NOMO-1 treated with dmso at 0.1 percent for 144 hours (cell line): Measurements from ENCODE around the gene ACADSB.

Experiments used
- DNase-seq: peaks from one replicate; lab custom pipeline; 2025; ENCODE audit not compliant: unreplicated experiment; lab: John Stamatoyannopoulos, UW

ACADSB gene

DNA sequence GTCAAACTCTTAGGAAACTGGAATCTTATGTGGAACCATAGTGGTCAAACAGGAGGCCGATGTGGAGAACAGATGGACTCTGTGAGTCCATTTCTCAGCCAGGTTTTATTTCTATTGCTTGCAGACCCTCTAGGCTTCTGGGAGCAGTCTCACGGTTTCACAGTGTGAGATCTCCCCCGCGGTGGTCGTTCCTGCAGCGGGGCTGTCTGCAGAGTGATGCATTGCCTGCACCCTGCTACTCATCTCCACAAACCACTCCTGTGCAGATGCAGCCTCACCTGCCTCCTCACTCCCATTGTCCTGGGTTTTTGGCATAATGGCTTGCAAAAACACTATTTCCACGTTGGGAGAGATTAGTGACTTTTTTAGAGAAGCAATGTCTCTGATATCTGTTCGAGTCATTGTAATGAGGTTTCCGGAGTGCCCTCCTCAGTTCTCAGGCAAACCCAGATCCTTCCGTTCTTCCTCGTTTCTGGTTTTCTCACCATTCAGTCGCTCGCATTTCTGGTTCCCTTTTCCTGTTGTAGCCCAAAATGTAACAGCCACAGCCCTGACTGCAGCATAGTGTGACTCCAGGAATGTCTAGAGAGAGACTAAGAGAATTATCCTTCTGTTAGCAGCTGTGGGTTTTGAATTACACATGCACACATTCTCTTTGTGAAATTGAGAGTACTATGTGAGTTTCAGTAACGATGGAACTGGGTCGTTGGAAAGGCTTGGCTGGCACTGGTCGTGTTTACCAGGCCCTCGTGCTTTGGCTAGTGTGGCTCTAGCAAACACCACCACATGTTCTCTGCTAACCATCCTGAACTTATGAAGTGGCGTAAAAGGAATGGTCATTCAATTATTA, 30.2 kb downstream of the ACADSB start:
- no peak for DNase-seq

DNA sequence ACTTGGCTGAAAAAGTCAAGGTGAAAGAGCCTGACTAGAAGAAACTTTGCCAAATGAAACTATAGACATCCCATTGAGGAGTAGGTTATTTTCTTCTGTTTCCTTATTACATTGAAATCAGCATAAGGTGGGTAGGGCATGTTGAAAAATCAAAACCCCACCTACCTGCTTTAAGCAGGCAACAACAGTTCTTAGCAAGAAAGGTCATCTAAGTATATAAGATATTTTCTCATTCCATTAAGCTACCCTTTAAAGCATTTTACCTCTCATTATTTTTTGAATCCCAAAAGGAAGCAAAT, 30.8 kb downstream of the ACADSB start:
- DNase-seq = no peak

DNA sequence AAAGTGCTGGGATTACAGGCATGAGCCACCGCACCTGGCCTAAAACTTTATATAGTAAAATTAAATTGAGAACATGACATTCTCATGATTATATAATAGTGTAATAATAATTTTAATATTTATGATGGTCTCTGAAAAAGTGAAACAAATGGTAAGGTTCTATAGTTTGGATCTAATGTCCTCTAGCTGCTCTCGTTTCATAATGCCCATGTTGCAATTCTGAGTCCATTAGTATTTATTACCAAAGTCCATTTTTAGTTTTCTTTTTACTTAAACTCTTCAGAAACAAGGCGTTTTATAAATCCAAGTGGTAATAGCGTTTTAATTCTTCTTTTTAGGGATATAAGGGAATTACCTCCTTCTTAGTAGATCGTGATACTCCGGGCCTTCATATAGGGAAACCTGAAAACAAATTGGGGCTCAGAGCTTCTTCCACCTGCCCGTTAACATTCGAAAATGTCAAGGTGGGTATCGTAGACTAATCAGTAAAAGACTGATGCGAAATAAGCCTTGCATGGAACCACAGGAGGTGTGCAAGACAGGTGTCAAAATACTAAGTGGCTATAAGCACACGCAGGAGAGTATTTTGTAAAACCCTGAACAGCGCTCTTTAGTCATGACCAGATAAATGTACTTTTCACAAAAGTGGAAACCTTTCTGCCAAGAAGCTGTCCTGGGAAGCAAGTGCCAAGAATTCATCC, 34.1 kb downstream of the ACADSB start:
- no peak for DNase-seq

DNA sequence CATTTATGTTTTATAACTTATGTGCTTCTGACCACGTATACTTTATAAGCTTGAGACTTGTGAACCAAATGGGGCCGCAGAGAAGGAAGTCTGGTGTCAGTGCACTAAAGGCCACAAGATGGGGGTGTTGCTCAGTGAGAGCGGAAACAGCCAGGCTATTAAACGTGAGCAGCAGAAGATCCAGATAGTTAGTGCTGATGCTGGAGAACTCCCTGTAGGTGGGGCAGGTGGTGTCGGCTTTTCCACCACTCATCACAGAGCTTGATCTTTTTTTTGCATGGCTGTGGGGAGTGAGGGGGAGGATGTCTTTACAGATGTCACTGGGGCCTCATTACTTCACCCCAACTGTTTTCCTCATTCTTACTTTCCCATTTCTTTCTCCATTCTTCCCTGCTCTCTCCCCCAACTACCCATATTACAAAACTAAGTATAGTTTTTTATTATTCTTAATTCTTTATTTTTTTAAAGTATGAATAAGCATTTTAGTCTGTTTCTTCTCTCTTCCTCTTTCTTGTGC, 34.7 kb downstream of the ACADSB start:
- DNase-seq = peak; percentile 57

DNA sequence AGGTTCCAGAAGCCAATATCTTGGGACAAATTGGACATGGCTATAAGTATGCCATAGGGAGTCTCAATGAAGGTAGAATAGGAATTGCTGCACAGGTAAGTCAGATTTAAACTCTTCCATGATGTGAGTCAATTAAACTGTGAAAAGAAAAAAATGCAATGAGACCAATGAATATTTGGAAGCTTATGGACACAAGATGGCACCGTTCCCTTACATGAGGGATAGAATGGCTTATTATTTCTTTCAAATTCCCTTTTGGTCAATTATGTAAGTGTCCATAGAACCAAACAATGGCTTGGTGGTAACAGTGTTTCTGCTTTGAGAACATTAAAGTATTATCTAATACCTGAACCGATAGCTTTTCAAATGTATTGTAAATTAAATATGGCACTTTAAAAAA, 35.6 kb downstream of the ACADSB start:
- no peak for DNase-seq

DNA sequence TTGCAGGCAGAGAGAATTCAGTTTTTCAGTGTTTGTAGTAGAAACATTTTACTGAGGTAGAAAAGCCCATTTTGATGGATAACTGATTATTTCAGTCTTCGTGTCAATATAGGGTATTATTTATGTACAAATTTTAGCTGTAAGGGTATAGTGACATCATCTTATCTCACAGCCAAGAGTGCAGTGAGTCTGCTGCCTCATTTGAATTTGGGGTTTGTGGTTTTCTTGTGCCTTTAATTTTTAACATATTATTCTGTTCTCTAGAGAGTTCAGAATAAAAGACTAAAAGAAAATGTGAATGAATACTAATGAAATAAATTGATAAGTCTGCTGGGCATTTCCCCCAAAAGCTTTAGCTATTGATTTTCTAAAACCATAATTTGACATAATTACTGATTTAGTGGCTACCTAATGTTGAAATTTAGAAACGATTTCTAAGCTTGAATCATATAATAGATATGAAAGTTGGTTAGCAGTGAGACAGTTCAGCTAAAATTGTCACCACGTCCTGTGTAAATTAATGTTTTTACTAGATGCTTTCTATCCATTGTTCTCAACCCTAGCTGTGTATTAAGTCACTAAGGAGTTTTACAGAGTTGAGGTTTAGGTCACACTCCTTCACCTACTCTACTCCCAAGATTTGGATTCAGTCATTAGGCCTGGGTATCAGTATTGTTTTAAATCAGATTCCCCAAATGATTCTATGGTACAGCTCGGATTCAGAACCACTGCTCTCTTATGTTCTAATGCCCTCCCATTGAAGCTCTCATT, 37.3 kb downstream of the ACADSB start:
- DNase-seq = no peak

DNA sequence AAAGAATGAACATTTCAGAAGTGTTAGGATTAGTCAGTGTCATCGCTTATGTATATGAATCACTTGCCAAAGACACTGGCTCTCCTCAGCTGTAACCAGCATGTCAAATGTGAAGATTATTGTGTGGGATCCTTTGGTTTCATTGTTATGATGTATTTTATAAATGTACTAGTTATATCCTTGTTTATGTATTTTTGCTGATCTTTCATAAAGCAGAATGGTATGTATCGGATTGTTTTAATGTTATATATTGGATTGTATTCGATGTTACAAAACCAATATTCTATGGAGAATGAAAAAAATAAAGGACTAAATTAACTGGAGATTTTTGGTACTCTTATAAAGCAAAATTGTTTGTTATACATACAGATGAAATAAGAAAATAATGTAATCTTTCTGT, 49.2 kb downstream of the ACADSB start:
- DNase-seq = no peak

DNA sequence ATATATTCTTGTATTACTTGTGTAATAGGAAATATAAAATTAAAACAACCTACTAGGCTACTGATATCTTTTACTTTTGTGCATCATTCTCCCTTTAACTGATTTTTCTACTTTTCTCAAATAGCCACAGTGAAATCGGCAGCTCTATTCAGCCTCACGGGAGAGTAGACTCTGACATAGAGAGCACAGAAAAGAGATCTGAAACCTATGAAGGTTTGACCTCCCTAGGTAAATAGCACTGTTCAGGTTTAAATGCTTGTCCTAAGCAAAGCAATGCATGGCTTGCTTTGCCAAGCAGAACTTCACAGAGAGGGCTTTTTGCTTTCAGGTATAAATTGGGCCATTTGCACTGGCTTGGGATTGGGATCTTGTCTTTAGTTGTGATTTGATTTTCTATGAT, 53.1 kb downstream of the ACADSB start:
- DNase-seq = no peak

DNA sequence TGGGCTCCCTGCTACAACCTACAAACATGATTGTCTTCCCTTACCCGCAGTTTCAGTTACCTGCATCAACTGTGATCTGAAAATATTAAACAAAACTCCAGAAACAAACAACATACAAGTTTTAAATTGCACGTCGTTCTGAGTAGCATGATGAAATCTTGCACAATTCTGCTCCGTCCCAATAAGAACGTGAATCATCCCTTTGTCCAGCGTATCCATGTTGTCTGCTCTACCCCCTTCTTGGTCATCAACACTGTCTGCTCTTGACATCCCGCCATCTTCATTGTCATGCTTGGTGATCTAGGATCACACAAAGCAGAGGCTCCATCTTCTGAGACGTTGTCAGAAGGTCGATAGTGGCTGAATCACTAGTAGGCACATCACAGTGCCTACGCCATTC, 53.9 kb downstream of the ACADSB start:
- no peak for DNase-seq

DNA sequence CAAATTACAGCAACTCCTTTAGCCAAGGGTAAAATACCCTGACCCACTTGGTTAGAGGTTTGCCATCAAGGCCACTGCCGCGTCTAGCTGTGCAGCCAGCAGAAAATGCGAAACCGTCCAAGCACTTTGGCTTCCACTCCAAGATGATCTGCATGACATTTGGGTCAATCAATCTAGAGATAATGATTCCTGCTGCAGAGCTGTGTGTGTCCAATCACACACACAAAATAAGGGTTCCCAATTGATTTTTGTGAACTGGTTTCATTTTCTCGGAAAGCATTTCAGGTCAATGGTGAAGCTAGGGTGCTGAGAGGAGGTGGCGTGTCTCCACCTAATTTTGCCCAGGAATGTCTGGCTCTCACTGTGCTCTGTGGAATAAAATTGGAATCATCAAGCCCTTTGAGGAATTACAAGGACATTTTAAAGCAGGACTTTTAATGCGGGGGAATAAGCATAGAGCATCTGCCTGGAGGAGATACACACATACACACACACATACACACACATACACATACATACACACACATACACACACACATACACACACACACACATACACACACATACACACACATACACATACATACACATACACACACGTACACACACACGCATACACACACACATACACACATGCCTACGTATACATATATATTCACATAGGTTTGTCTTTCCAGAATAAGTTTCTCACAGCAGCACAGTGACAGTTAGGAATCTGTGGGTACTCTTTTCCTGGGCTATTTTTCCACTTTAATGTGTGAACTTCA, 59.5 kb downstream of the ACADSB start:
- DNase-seq = no peak

DNA sequence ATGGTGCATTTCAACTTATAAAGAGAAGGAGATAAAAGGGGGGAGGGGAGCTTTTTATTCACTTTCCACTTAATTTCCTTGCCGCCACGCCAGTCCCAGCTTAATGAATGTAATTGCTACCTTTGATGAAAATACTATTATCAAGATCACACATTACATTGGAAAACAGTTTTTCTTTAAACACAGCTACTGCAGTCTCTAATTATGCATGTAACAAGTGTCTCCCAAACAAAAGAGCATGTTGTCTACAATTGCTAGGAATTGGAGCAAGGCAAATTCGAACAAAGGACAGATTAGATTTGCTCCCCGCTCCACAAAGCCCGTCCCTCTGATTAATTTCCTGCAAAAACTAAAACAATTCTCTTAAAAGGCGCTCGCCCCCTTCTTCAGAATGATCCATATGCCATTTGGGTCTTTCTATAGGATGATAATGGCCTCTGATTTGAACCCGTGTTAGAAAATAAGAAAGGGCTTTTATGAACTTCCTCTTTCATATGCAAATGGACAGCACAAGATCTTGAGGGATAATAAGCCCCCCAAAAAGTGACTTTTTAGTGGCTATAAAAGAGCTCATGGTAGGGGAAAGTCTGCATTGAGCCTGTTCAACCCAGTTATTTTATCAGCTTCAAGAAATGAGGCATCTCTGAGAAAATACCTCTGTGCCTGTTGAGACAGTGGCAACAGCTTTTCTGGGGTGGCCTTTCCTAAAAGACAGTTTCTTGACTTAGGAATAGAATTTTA, 60.6 kb downstream of the ACADSB start:
- DNase-seq = no peak

DNA sequence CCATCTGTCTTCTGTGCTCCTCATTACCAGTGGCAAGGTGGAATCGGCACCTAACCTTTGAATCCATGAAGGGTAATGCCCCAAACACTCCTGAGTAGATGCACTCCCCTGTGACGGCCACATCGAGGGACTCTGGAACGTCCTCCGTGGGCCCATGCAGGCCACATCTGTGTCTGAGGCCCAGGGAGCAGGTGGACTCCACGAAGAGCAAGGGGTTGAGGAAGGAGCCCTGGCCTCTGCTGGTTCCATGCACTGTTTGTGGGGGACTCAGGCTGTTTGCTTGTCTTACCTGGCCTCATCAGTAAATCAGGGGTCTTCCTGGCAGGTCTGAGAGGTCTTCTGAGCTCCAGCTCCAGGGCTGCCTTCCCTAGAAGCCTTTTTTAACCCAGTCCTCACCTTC, 64.4 kb downstream of the ACADSB start:
- no peak for DNase-seq

DNA sequence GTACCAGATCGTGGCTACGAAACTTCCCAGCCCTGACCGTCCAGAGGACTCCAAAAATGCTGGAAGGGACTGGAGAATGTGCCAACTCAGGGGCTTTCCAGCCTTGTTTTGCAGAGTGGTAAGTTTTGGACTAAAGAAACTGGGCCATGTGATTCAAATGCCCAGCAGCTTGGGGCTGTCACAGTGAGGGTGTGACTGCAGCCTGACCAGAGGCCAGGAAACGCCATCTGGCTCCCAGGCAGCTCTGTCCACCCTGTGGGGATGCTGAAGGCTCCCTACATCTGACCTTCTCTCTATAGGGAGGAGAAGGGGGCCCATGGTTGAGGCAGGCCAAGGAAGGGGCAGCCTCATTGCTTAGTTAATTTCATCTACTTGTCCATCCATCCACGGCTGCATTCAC, 65.4 kb downstream of the ACADSB start:
- DNase-seq = no peak

DNA sequence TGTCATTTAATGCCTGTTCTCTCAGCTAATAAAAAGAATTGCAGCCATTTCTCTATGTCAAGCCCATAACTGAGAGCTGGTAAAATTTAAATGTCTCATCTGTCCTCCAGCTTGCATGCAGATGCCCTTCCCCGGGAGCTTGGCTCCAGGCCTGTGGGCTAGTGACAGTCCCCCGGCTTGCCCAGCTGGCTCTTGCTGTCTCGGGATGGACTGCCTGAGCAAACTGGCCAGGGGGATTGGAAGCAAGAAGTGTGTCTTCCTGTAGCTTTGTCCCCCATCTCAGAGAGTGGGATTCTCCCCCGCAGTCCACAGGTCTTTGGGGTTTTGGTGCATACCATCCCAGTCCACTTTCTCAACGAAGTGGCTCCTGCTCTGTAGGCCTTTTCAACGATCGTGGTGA, 73.1 kb downstream of the ACADSB start:
- DNase-seq = no peak

DNA sequence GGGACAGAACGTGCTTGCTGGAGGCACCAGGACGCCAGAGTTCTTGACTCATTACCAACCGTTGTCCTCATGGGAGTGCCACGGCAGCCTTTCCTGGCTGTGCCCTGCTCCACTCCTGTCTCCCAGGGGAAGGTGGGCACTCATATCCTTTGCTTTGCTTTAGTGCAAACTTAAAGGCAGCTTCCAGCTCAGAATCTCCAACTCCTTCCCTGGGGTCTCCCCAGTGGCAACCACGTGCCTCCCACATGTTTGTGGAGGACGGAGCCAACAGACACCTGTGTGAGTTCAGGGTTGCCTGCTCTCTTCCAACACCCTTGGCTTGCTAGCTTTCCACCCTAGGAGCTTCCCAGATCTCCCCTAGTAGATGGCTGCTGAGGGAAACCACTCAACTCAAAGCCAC, 75.0 kb downstream of the ACADSB start:
- DNase-seq = no peak

DNA sequence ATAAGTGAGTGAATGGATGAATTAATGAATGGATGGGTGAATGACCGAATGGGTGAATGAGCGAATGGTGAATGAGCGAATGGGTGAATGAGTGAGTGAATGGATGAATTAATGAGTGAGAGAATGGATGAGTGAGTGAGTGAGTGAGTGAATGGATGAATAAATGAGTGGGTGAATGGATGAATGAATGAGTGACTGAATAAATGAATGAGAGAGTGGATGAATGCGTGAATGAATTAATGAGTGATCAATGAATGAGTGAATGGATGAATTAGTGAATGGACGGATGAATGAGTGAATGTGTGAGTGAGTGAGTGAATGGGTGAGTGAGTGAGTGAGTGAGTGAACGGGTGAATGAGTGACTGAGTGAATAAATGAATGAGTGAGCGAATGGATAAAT, 77.5 kb downstream of the ACADSB start:
- no peak for DNase-seq

DNA sequence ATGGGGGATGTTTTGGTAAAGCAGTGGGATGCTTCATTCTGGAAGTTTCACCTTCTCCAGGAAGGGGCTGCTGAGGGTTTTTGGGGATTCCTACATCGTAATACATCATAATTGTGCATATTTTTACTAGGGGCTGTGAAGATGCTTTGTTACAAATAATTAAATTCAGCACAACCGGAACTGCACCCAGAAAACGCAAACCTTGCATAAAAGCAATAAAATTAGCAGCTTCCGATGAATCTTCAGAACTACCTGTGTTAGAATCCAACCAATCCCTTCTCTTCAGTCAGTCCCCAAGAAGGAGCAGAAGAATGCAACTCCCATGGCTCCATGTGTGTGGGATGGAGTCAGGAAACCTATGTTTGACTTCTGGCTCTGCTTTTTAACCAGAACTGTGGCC, 78.5 kb downstream of the ACADSB start:
- DNase-seq = no peak

DNA sequence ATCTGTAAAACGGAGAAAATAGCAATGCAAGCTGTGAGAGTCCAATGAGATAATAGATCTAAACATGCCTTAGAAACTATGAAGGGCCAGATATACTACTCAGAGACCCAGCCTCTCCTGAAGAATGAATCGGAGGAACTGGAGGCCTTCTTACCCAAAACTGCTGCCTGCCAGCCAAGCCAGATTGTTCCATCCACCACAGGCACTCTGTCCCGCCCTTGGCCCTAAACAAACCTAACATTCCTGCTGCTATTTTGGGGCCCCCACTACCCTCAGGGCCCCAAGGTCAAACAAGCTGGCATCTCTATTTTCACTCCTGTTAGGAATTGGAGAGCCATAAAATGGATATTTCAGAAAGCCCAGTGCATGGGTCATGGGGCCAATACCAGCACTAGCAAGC, 79.0 kb downstream of the ACADSB start:
- no peak for DNase-seq

DNA sequence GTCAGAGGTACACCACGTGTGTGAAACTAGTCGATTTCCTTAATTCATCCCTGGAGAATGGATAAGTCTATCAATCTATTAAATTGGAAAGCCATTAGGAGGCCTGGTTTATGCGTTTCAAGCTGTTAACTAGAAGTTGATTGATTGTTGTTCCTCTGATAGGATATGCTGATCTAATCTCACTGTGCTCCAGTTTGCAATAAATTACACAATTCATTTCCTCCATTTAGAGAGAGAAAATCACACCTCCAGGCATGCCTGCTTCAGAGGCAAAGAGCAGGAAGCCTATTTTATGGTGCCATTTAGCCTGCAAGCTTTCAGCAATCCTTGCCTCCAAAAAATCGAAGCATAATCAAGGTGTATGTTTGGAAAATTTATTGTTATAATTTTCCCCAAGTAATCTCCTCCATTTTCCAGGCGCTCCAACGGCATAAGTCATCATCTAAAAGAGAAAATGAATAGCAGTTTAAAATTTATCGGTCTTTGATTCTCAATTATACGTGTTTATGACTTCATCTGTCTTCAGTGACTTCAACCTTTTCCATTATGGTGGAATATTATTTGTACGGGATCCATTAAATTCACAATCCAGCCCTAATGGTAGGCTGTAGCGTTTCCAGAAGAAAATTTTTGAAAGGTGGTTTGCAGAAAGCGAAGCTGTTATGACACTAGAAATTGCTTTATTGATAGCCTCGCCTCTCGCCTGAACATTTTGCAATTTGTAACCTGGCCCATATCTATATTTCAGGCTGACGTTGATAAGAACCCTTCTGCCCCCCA, 84.0 kb downstream of the ACADSB start:
- no peak for DNase-seq

DNA sequence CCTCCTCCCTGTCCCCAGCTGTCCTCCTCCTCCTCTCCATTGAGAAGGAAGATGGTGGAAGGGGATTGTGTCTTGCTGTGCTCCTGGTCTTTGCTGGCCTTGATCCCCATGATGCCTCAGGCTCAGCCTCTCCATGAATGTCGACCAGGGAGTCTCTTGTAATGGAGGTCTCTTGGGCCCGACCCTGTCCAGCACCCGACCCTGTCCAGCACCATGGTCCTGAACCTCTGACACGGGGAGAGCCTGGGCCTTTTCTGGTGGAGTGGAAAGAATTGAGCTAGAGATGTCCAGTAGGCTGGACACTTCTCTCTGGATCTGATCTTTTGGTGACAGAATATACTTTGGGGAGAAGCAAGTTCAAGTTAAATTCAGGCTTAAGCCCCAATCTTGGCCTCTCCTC, 84.7 kb downstream of the ACADSB start:
- DNase-seq = no peak
